Measurements from ENCODE around the gene PCYT1B. TPM values are rescaled to one million over a fixed set of nuclear protein-coding genes. Genes with fewer than 3 reads are reported as not detected.

Gene PCYT1B
- total RNA-seq, 1 experiment from 2014 or later = 24.7 TPM

GRCh38 chrX:24525455-24525854, 121.7 kb downstream of the PCYT1B start:
- Histone ChIP-seq H3K4me1 (no peaks in the 10 kb centered on the region), H3K27me3 (replicated peaks; ENCODE audit: control insufficient read depth, insufficient read depth, low read length) (no peaks in the 10 kb centered on the region), H3K9me3 (no peaks in the 10 kb centered on the region), H3K36me3 (ENCODE audit: control insufficient read depth, insufficient read depth, low read length) (no peaks in the 10 kb centered on the region), H3K4me3 (ENCODE audit: low read depth, low read length) (no peak overlapping the region)
- CTCF ChIA-PET = no interaction called here
- POLR2A ChIA-PET = no interaction called here
- H3K36me3 Mint-ChIP-seq (ENCODE audit: insufficient read depth, unreplicated experiment) = no peaks in the 10 kb centered on the region
- no TSS peak for BruUV-seq (replicated peaks)
- H3K9me3 Mint-ChIP-seq (ENCODE audit: unreplicated experiment) = no peaks in the 10 kb centered on the region
- H3K4me3 Mint-ChIP-seq (ENCODE audit: unreplicated experiment) = no peak overlapping the region
- no peak for TF ChIP-seq CTCF (IDR thresholded peaks at IDR 0.05; ENCODE audit: insufficient read depth in 1 of 2, low read depth in 1 of 2, low read length in 1 of 2, severe bottlenecking in 1 of 2, unreplicated experiment in 1 of 2)
- H3K27ac Mint-ChIP-seq (ENCODE audit: unreplicated experiment) = no peak overlapping the region
- no peak for DNase-seq
- no peaks in the 10 kb centered on the region for H3K27me3 Mint-ChIP-seq (ENCODE audit: insufficient read depth, unreplicated experiment)
- no peaks in the 10 kb centered on the region for H3K4me1 Mint-ChIP-seq (ENCODE audit: low read depth, unreplicated experiment)
- intact Hi-C loops (cut with micrococcal nuclease; ENCODE audit: unreplicated experiment) = no loop called here

- CTCF ChIA-PET = no interaction called here
- Mint-ChIP-seq H3K4me1 (ENCODE audit: low read depth, unreplicated experiment) (no peaks in the 10 kb centered on the region), H3K36me3 (ENCODE audit: insufficient read depth, unreplicated experiment) (no peaks in the 10 kb centered on the region), H3K27me3 (ENCODE audit: insufficient read depth, unreplicated experiment) (no peaks in the 10 kb centered on the region), H3K27ac (ENCODE audit: unreplicated experiment) (no peak overlapping the region), H3K9me3 (ENCODE audit: unreplicated experiment) (no peaks in the 10 kb centered on the region), H3K4me3 (ENCODE audit: unreplicated experiment) (no peak overlapping the region)
- no peaks in the 10 kb centered on the region for H3K9me3 ChIP-seq
- H3K4me1 ChIP-seq = no peaks in the 10 kb centered on the region
- no TSS peak for BruUV-seq (replicated peaks)
- no peaks in the 10 kb centered on the region for H3K36me3 ChIP-seq (ENCODE audit: control insufficient read depth, insufficient read depth, low read length)
- H3K4me3 ChIP-seq (ENCODE audit: low read depth, low read length) = no peak overlapping the region
- TF ChIP-seq CTCF (IDR thresholded peaks at IDR 0.05; ENCODE audit: insufficient read depth in 1 of 2, low read depth in 1 of 2, low read length in 1 of 2, severe bottlenecking in 1 of 2, unreplicated experiment in 1 of 2) = no peak
- DNase-seq = no peak
- intact Hi-C loops (cut with micrococcal nuclease; ENCODE audit: unreplicated experiment) = no loop called here
- POLR2A ChIA-PET = no interaction called here
- H3K27me3 ChIP-seq (replicated peaks; ENCODE audit: control insufficient read depth, insufficient read depth, low read length) = no peaks in the 10 kb centered on the region
These were observed 126.7 kb downstream of the PCYT1B start for GRCh38 chrX:24520472-24520871.

- TF ChIP-seq CTCF (IDR thresholded peaks at IDR 0.05; ENCODE audit: insufficient read depth in 1 of 2, low read depth in 1 of 2, low read length in 1 of 2, severe bottlenecking in 1 of 2, unreplicated experiment in 1 of 2) = peak in 1 of 2 experiments; percentile 42
- Mint-ChIP-seq H3K27me3 (ENCODE audit: insufficient read depth, unreplicated experiment) (no peaks in the 10 kb centered on the region), H3K4me3 (ENCODE audit: unreplicated experiment) (no peak overlapping the region), H3K27ac (ENCODE audit: unreplicated experiment) (no peak overlapping the region), H3K9me3 (ENCODE audit: unreplicated experiment) (no peaks in the 10 kb centered on the region), H3K4me1 (ENCODE audit: low read depth, unreplicated experiment) (no peaks in the 10 kb centered on the region), H3K36me3 (ENCODE audit: insufficient read depth, unreplicated experiment) (no peaks in the 10 kb centered on the region)
- H3K36me3 ChIP-seq (ENCODE audit: control insufficient read depth, insufficient read depth, low read length) = no peaks in the 10 kb centered on the region
- no peaks in the 10 kb centered on the region for H3K4me1 ChIP-seq
- H3K27me3 ChIP-seq (replicated peaks; ENCODE audit: control insufficient read depth, insufficient read depth, low read length) = no peaks in the 10 kb centered on the region
- intact Hi-C loops (cut with micrococcal nuclease; ENCODE audit: unreplicated experiment) = loop anchor here (5.0 kb wide), 2 partner anchors 227 to 627 kb away; no protein-coding TSS in a partner anchor
- no peak overlapping the region for H3K4me3 ChIP-seq (ENCODE audit: low read depth, low read length)
- no TSS peak for BruUV-seq (replicated peaks)
- ChIA-PET POLR2A (no interaction called here), CTCF (no interaction called here)
- DNase-seq = peak in 1 of 2 experiments; percentile 7
- no peaks in the 10 kb centered on the region for H3K9me3 ChIP-seq
These were observed 131.7 kb downstream of the PCYT1B start for GRCh38 chrX:24515447-24515846.

Data from Caco-2 (cell line).